GM23338 (cell line): ENCODE results near the gene EXOC4.

ENCODE experiments used
- CREB1 ChIP-seq: fragments of 250-450 bp; sonication (Bioruptor Pico); IDR thresholded peaks from 2 replicates; pipeline ENCODE4 v1.5.0; 2020; ENCODE audit warnings: low read depth, mild to moderate bottlenecking, moderate library complexity
- TF ChIP-seq, protein P1 (sequence below): IDR thresholded peaks from one replicate; pipeline ENCODE4 v1.6.1; 2018; ENCODE audit warnings: antibody characterized with exemption; ENCODE audit not compliant: unreplicated experiment

DNA sequence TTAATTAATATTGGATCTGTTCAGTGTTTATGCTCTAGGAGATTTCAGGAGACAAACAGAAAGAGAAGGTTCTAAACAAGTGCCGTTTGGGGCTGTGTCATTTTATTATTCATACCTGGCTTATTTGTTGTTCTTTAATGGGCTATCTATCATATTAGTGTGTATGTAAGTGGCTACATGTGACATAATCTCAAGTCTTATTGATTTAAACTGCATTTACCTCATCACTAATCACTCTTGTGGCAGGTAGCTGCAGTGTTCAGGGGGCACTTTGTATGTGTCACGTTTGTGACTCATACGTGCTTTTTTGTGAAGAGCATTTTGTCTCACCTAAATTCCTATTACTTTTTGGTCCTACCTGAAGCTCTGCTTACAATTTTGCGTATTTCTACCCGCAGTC lies 95.4 kb downstream of the EXOC4 start:
- TF ChIP-seq, protein P1, sequence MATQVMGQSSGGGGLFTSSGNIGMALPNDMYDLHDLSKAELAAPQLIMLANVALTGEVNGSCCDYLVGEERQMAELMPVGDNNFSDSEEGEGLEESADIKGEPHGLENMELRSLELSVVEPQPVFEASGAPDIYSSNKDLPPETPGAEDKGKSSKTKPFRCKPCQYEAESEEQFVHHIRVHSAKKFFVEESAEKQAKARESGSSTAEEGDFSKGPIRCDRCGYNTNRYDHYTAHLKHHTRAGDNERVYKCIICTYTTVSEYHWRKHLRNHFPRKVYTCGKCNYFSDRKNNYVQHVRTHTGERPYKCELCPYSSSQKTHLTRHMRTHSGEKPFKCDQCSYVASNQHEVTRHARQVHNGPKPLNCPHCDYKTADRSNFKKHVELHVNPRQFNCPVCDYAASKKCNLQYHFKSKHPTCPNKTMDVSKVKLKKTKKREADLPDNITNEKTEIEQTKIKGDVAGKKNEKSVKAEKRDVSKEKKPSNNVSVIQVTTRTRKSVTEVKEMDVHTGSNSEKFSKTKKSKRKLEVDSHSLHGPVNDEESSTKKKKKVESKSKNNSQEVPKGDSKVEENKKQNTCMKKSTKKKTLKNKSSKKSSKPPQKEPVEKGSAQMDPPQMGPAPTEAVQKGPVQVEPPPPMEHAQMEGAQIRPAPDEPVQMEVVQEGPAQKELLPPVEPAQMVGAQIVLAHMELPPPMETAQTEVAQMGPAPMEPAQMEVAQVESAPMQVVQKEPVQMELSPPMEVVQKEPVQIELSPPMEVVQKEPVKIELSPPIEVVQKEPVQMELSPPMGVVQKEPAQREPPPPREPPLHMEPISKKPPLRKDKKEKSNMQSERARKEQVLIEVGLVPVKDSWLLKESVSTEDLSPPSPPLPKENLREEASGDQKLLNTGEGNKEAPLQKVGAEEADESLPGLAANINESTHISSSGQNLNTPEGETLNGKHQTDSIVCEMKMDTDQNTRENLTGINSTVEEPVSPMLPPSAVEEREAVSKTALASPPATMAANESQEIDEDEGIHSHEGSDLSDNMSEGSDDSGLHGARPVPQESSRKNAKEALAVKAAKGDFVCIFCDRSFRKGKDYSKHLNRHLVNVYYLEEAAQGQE: no peak
- no peak for TF ChIP-seq CREB1 (CRISPR knock-in tag)
